Natural killer cell (primary cell): ENCODE results near the gene GATA5. TPM values are rescaled to one million over a fixed set of nuclear protein-coding genes. Genes with fewer than 3 reads are reported as not detected.

Source experiments
- ATAC-seq, 3 donors: fragments of 150-1000 bp in 2 of 3; fragments of 200-7000 bp in 1 of 3; cut with Tn5 transposase; 1 replicate in 1 of 3; 2 replicates in 2 of 3; pipeline ENCODE4 v1.10.0; 2021; ENCODE audit warnings: mild to moderate bottlenecking in 2 of 3, moderate library complexity in 2 of 3
- DNase-seq, 2 donors: peaks; one replicate each; pipeline versions ENCODE4 v3.0.0 to v3.0.0-alpha.2; 2013 to 2021; ENCODE audit warnings: mixed read lengths in 1 of 2
- H3K27ac ChIP-seq: one replicate; pipeline ENCODE4 v1.5.1; 2013; ENCODE audit warnings: mild to moderate bottlenecking, low read length
- H3K27me3 ChIP-seq: one replicate; pipeline ENCODE4 v1.6.1; 2013; ENCODE audit warnings: low read length; ENCODE audit not compliant: control insufficient read depth, insufficient read depth
- H3K36me3 ChIP-seq: one replicate; pipeline ENCODE4 v1.6.1; 2013; ENCODE audit warnings: low read length; ENCODE audit not compliant: control insufficient read depth, insufficient read depth
- H3K4me1 ChIP-seq: one replicate; pipeline ENCODE4 v1.6.1; 2013; ENCODE audit warnings: low read length; ENCODE audit not compliant: control insufficient read depth, insufficient read depth
- H3K4me3 ChIP-seq: one replicate; pipeline ENCODE4 v1.5.1; 2013; ENCODE audit warnings: low read length
- H3K9me3 ChIP-seq: one replicate; pipeline ENCODE4 v1.6.1; 2013; ENCODE audit warnings: low read length; ENCODE audit not compliant: control insufficient read depth, insufficient read depth
- H3K27ac Mint-ChIP-seq, 2 donors: one replicate each; pipeline ENCODE4 v1.8.0; 2022; ENCODE audit warnings: mild to moderate bottlenecking in 2 of 2, mixed read lengths in 2 of 2, moderate library complexity in 1 of 2
- H3K27me3 Mint-ChIP-seq, 2 donors: one replicate each; pipeline ENCODE4 v1.8.0; 2022; ENCODE audit warnings: low read depth in 2 of 2, mixed read lengths in 2 of 2
- H3K36me3 Mint-ChIP-seq: one replicate; pipeline ENCODE4 v1.8.0; 2022; ENCODE audit warnings: mixed read lengths
- H3K4me1 Mint-ChIP-seq, 2 donors: one replicate each; pipeline ENCODE4 v1.8.0; 2022; ENCODE audit warnings: mixed read lengths in 2 of 2
- H3K4me3 Mint-ChIP-seq: one replicate; pipeline ENCODE4 v1.8.0; 2022; ENCODE audit warnings: mild to moderate bottlenecking, moderate library complexity, mixed read lengths
- H3K9me3 Mint-ChIP-seq, 2 donors: one replicate each; pipeline ENCODE4 v1.8.0; 2022; ENCODE audit warnings: mixed read lengths in 2 of 2
- WGBS: methylation state at CpG from one replicate; pipeline ENCODE4 v1.1.7; 2013; ENCODE audit warnings: missing lambda C conversion rate; ENCODE audit not compliant: insufficient coverage; 5-methylcytosine and 5-hydroxymethylcytosine counted together
- intact Hi-C: fragments of 100-400 bp; cut with micrococcal nuclease; formaldehyde crosslinking; loops from one replicate; pipeline ENCODE4 v1.14.2; 2022
- total RNA-seq, 4 donors: library from RNA; stranded (reverse); fragments of 120-200 nt in 1 of 4; gene quantifications; one replicate each; pipeline versions ENCODE4 v1.2.3 to v1.2.4, GENCODE V29; 2013 to 2022
- TF ChIP-seq, protein P1 (sequence below): fragments of 200-600 bp; IDR thresholded peaks from one replicate; pipeline ENCODE4 v1.8.0; 2022; ENCODE audit warnings: antibody characterized with exemption

Gene GATA5
- total RNA-seq, 3 donors from 2014 or later (not counting 1 experiment from before 2014, with no cell fraction given), result not detected

DNA sequence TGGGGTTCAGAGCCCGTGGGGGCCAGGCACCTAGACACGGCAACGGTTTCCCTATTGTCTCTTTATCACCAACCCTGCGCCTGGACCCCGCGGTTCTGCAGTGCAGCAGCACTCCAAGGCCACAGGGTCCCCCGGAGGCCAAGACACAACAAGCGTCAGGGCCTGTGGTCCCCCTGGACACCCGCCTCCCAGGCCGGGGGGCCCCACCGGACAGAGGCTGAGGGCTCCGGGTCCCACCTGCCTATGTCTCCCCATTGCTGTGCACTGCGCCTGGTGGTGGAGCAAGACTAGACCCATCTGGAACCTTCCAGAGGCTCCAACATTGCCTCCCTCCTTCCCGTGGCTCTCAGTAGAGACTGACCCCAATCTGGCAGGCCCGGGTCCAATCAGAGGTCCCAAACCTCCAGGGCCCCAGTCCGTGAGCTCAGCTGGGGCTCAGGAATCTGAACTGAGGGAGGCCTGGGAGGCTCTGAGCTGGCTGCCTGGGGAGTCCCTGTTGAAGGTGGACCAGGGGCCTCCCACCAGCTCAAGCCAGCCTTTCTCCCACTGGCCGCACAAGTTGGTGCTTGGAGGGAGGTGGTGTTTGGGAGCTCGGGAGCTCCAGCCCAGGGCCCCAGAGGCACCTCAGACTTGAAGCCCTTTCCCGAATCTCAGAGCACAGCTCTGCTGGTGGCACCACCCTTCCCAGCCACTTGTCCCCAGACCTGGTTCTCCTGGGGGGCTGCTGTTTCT, 8.8 kb downstream of the GATA5 start:
- Histone ChIP-seq H3K4me3 (no peak overlapping the region), H3K9me3 (no peaks in the 10 kb centered on the region), H3K4me1 (no peaks in the 10 kb centered on the region), H3K27me3 (no peaks in the 10 kb centered on the region), H3K36me3 (no peaks in the 10 kb centered on the region), H3K27ac (no peak overlapping the region)
- H3K9me3 Mint-ChIP-seq, result no peaks in the 10 kb centered on the region
- no peaks in the 10 kb centered on the region for H3K36me3 Mint-ChIP-seq
- peaks cover 8 to 14% of the 10 kb centered on the region in 2 donors for H3K27me3 Mint-ChIP-seq
- TF ChIP-seq, protein P1, sequence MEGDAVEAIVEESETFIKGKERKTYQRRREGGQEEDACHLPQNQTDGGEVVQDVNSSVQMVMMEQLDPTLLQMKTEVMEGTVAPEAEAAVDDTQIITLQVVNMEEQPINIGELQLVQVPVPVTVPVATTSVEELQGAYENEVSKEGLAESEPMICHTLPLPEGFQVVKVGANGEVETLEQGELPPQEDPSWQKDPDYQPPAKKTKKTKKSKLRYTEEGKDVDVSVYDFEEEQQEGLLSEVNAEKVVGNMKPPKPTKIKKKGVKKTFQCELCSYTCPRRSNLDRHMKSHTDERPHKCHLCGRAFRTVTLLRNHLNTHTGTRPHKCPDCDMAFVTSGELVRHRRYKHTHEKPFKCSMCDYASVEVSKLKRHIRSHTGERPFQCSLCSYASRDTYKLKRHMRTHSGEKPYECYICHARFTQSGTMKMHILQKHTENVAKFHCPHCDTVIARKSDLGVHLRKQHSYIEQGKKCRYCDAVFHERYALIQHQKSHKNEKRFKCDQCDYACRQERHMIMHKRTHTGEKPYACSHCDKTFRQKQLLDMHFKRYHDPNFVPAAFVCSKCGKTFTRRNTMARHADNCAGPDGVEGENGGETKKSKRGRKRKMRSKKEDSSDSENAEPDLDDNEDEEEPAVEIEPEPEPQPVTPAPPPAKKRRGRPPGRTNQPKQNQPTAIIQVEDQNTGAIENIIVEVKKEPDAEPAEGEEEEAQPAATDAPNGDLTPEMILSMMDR, result no peak
- no peak overlapping the region for H3K4me3 Mint-ChIP-seq
- H3K27ac Mint-ChIP-seq, result no peak overlapping the region
- WGBS, result 85% methylated on average over 19 of the region's 19 CpGs
- intact Hi-C loops, result no loop called here
- no peak for DNase-seq
- no peaks in the 10 kb centered on the region for H3K4me1 Mint-ChIP-seq
- ATAC-seq, result no peak

DNA sequence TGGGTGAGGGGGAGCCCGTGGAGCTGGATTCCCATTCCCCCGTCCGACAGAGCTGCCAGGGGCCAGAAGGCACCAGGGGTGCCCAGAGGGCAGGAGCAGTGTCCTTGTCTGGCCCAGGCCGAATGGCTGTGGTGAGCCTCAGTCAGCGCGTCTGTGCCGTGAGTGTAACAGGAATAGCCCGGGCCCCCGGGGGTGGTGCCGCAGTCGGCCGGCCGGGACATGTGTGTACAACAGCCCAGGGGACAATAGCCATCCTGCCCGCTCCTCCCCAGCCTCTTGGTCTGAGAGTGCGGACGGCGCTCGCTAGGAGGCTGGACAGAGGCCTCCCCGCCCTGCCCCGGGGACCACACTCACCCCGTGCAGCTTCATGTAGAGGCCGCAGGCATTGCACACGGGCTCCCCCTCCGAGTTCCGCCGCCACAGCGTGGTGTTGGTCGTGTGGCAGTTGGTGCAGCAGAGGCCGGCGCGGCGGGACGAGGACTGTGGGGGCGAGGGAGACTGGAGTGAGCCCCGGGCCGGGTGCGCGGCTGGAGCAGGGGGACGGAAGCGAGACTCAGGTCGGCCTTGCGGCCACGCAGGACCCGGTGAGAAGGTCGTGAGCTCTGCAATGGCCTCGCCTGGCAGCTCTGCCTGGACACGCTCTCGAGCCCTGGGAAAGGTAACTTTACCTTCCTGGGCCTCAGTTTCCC, 9.6 kb downstream of the GATA5 start:
- Histone ChIP-seq H3K4me1 (no peaks in the 10 kb centered on the region), H3K27me3 (no peaks in the 10 kb centered on the region), H3K36me3 (no peaks in the 10 kb centered on the region), H3K27ac (no peak overlapping the region), H3K9me3 (no peaks in the 10 kb centered on the region), H3K4me3 (no peak overlapping the region)
- H3K27ac Mint-ChIP-seq, result no peak overlapping the region
- DNase-seq, result no peak
- no peaks in the 10 kb centered on the region for H3K36me3 Mint-ChIP-seq
- H3K27me3 Mint-ChIP-seq, result peaks cover 6 to 12% of the 10 kb centered on the region in 2 donors
- TF ChIP-seq, protein P1, result no peak
- WGBS, result 90% methylated on average over 48 of the region's 48 CpGs
- no peaks in the 10 kb centered on the region for H3K9me3 Mint-ChIP-seq
- H3K4me3 Mint-ChIP-seq, result no peak overlapping the region
- ATAC-seq, result peak in 1 of 3 donors; percentile 12
- H3K4me1 Mint-ChIP-seq, result no peaks in the 10 kb centered on the region
- intact Hi-C loops, result no loop called here

DNA sequence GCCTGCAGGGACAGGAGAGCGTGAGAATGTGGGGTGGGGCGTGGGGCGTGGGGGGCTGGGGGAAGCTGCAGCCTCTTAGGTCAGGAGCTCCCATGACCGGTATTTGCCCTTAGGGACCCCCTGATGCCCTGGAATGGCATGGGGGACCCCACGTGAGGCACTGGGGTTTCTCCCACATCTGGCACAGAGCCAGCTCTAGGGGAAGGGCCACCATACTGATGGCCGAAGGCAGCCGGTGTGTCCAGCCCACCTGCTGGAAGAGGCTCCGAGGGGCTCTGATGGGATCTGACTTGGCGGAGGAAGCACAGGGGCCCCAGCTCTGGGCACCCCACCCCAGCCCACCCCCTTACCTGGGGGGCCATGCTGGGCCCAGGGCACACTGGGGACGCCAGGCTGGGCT, 10.8 kb downstream of the GATA5 start:
- H3K27me3 ChIP-seq, result no peaks in the 10 kb centered on the region
- 86% methylated on average over 9 of the region's 10 CpGs for WGBS
- H3K4me3 ChIP-seq, result no peak overlapping the region
- TF ChIP-seq, protein P1, result no peak
- H3K27ac ChIP-seq, result no peak overlapping the region
- Mint-ChIP-seq H3K9me3 (no peaks in the 10 kb centered on the region), H3K36me3 (no peaks in the 10 kb centered on the region), H3K27me3 (peaks cover 3 to 8% of the 10 kb centered on the region in 2 donors), H3K4me3 (no peak overlapping the region), H3K27ac (no peak overlapping the region), H3K4me1 (no peaks in the 10 kb centered on the region)
- no peaks in the 10 kb centered on the region for H3K4me1 ChIP-seq
- ATAC-seq, result no peak
- DNase-seq, result no peak
- H3K36me3 ChIP-seq, result no peaks in the 10 kb centered on the region
- no peaks in the 10 kb centered on the region for H3K9me3 ChIP-seq
- intact Hi-C loops, result no loop called here
